HG03108 (cell line): ENCODE results near the gene STOML3.
"Not testable (repeated sequence)": the region's sequence is repeated elsewhere in the genome, so short reads cannot be mapped to it uniquely, and the experiment has no call there.

Experiments
- ATAC-seq: cut with Tn5 transposase; IDR thresholded peaks from one replicate; pipeline ENCODE4 v1.9.1; 2021; ENCODE audit warnings: moderate library complexity; ENCODE audit not compliant: unreplicated experiment

STOML3 gene

GRCh38 chr13:38990693-38991092 lies at the start of gene STOML3:
Gene STOML3, minus strand, starts transcription at chr13:38990831. Its CDS starts 110 bp downstream, at chr13:38990721.
- ATAC-seq = no peak

GRCh38 chr13:39040206-39040605 lies 49.6 kb upstream of the STOML3 start:
- no peak for ATAC-seq

GRCh38 chr13:39039041-39039440 lies 48.4 kb upstream of the STOML3 start:
- ATAC-seq = no peak

GRCh38 chr13:39038569-39039030 lies 48.0 kb upstream of the STOML3 start:
- peak; percentile 10 for ATAC-seq

- peak; percentile 79 for ATAC-seq
These were observed 47.4 kb upstream of the STOML3 start, which contains the start of the genes NHLRC3 and PROSER1 for GRCh38 chr13:39037880-39038568. Gene NHLRC3, plus strand, starts transcription at chr13:39038456. Its CDS starts 184 bp downstream, at chr13:39038640. Gene PROSER1, minus strand, starts transcription at chr13:39038089. Its CDS starts 847 bp downstream, at chr13:39037242.

- ATAC-seq = no peak
These were observed 46.8 kb upstream of the STOML3 start for GRCh38 chr13:39037410-39037879.

- no peak for ATAC-seq
These were observed 45.6 kb upstream of the STOML3 start for GRCh38 chr13:39036212-39036611.

GRCh38 chr13:39035799-39036198 lies 45.2 kb upstream of the STOML3 start:
- no peak for ATAC-seq

- no peak for ATAC-seq
These were observed 44.6 kb upstream of the STOML3 start for GRCh38 chr13:39035204-39035603.

- ATAC-seq = no peak
These were observed 43.5 kb upstream of the STOML3 start for GRCh38 chr13:39034085-39034484.

GRCh38 chr13:39032150-39032549 lies 41.5 kb upstream of the STOML3 start:
- ATAC-seq = no peak

GRCh38 chr13:39025433-39025839 lies 34.8 kb upstream of the STOML3 start:
- ATAC-seq = no peak

- ATAC-seq = no peak
These were observed 33.1 kb upstream of the STOML3 start for GRCh38 chr13:39023761-39024160.

- ATAC-seq = no peak
These were observed 32.7 kb upstream of the STOML3 start for GRCh38 chr13:39023316-39023715.

- ATAC-seq = no peak
These were observed 30.3 kb upstream of the STOML3 start for GRCh38 chr13:39020853-39021462.

- peak; percentile 73 for ATAC-seq
These were observed 26.2 kb upstream of the STOML3 start for GRCh38 chr13:39016787-39017186.

GRCh38 chr13:39016087-39016486 lies 25.5 kb upstream of the STOML3 start:
- ATAC-seq = peak; percentile 57

- ATAC-seq = no peak
These were observed 22.8 kb upstream of the STOML3 start for GRCh38 chr13:39013462-39013861.

- ATAC-seq = no peak
These were observed 22.0 kb upstream of the STOML3 start for GRCh38 chr13:39012608-39013007.

- not testable (repeated sequence) for ATAC-seq
These were observed 15.9 kb upstream of the STOML3 start for GRCh38 chr13:39006371-39007111.

GRCh38 chr13:38998739-38999138 lies 8.1 kb upstream of the STOML3 start:
- ATAC-seq = no peak
